ENCODE results near the gene TAS2R60. TPM values are rescaled to one million over a fixed set of nuclear protein-coding genes. Genes with fewer than 3 reads are reported as not detected.

The TAS2R60 gene
- total RNA-seq, 1 donor: not detected

DNA sequence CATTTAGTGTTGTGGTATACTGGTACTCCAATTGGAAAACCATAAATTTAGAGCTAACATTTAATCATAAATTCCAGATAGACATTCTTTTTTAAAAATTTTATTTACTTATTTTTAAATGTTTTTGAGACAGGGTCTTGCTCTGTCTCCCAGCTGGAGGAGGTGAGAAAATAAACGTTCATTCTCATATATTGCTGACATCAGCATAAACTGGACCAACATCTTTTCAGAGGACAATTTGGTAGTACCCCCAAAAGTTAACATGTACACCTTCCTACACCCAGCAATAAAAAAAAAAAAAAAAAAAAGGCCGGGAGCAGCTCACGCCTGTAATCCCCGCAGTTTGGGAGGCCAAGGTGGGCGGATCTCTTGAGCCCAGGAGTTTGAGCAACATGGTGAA, 5.2 kb downstream of the TAS2R60 start:
- TF ChIP-seq, protein P1, sequence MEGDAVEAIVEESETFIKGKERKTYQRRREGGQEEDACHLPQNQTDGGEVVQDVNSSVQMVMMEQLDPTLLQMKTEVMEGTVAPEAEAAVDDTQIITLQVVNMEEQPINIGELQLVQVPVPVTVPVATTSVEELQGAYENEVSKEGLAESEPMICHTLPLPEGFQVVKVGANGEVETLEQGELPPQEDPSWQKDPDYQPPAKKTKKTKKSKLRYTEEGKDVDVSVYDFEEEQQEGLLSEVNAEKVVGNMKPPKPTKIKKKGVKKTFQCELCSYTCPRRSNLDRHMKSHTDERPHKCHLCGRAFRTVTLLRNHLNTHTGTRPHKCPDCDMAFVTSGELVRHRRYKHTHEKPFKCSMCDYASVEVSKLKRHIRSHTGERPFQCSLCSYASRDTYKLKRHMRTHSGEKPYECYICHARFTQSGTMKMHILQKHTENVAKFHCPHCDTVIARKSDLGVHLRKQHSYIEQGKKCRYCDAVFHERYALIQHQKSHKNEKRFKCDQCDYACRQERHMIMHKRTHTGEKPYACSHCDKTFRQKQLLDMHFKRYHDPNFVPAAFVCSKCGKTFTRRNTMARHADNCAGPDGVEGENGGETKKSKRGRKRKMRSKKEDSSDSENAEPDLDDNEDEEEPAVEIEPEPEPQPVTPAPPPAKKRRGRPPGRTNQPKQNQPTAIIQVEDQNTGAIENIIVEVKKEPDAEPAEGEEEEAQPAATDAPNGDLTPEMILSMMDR (IDR thresholded peaks at IDR 0.05; ENCODE audit: extremely low read depth, low read depth, low read length): no peak
- Histone ChIP-seq H4K20me1 (ENCODE audit: insufficient read depth, low read length) (no peaks in the 10 kb centered on the region), H3K4me2 (ENCODE audit: insufficient read depth, low read length) (no peak overlapping the region), H3K79me2 (ENCODE audit: insufficient read depth, low read length) (no peaks in the 10 kb centered on the region), H3K27ac (ENCODE audit: low read depth, low read length) (no peak overlapping the region), H3K27me3 (ENCODE audit: insufficient read depth, low read length) (peaks cover 30% of the 10 kb centered on the region), H3K36me3 (ENCODE audit: insufficient read depth, low read length) (no peaks in the 10 kb centered on the region), H3K9me3 (ENCODE audit: low read depth, low read length) (no peaks in the 10 kb centered on the region), H2AFZ (ENCODE audit: low read length) (no peak overlapping the region), H3K4me3 (ENCODE audit: insufficient read depth, low read length) (no peak overlapping the region), H3K4me1 (ENCODE audit: insufficient read depth, low read length) (peaks cover 4% of the 10 kb centered on the region)
- DNase-seq (ENCODE audit: insufficient read length, low spot score, missing footprints): no peak

DNA sequence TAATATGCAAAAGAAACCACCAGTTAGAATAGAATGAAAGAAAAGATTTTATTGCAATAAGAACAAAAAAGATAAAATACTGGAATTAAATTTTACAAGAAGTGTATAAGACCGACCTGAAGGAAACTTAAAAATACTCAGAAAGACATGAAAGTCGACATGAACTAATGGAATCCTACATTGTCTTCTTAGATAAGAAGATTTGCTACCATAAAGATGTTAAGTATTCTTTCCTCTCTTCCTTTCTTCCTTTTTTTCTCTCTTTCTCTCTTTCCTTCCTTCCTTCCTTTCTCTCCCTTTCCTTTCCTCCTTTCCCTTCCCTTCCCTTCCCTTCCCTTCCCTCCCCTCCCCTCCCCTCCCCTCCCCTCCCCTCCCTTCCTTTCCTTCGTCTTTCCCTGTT, 6.5 kb downstream of the TAS2R60 start:
- no peaks in the 10 kb centered on the region for H4K20me1 ChIP-seq (ENCODE audit: insufficient read depth, low read length)
- H3K27ac ChIP-seq (ENCODE audit: low read depth, low read length): no peak overlapping the region
- no peak for DNase-seq (ENCODE audit: insufficient read length, low spot score, missing footprints)
- H3K27me3 ChIP-seq (ENCODE audit: insufficient read depth, low read length): peaks cover 23% of the 10 kb centered on the region
- H3K36me3 ChIP-seq (ENCODE audit: insufficient read depth, low read length): no peaks in the 10 kb centered on the region
- no peak overlapping the region for H2AFZ ChIP-seq (ENCODE audit: low read length)
- H3K9me3 ChIP-seq (ENCODE audit: low read depth, low read length): no peaks in the 10 kb centered on the region
- H3K4me1 ChIP-seq (ENCODE audit: insufficient read depth, low read length): peaks cover 4% of the 10 kb centered on the region
- H3K79me2 ChIP-seq (ENCODE audit: insufficient read depth, low read length): no peaks in the 10 kb centered on the region
- no peak overlapping the region for H3K4me2 ChIP-seq (ENCODE audit: insufficient read depth, low read length)
- no peak overlapping the region for H3K4me3 ChIP-seq (ENCODE audit: insufficient read depth, low read length)
- TF ChIP-seq, protein P1 (IDR thresholded peaks at IDR 0.05; ENCODE audit: extremely low read depth, low read depth, low read length): no peak

DNA sequence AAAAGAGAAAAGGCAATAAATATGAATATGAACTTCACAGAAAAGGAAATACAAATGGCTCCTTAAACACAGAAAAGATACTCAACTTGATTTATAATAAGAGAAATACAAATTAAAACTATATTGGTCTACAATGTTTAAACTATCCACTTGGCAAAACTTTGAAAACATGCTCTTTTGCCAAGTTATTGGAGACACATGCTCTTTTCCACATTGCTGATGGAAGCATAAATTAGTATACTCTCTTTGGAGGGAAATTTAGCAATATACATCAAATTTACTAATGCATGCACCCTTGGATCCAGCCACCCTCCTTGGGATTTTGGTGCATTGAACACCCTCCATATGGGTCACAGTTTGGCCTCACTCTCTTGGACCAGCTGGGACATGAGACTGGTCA, 7.9 kb downstream of the TAS2R60 start:
- TF ChIP-seq, protein P1 (IDR thresholded peaks at IDR 0.05; ENCODE audit: extremely low read depth, low read depth, low read length): no peak
- H3K36me3 ChIP-seq (ENCODE audit: insufficient read depth, low read length): no peaks in the 10 kb centered on the region

DNA sequence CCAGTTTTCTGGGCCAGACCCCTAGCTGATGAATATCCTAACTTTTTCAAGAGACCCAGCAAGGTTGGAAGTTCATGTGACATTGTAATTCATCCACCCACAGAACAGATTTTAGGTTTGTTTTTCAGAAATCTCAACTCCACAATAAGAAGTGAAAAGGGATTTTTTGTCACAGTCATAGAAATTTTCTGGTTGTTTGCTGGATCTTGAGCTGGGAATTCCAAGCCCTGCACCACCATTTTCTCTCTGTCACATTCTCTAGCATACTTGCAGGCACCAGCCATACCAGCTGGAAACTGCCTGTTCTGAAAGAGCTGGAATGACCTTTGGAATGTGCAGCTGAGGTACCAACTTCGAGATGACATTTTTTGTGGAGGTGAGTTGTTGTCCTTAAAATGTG, 8.5 kb downstream of the TAS2R60 start:
- Histone ChIP-seq H3K79me2 (ENCODE audit: insufficient read depth, low read length) (no peaks in the 10 kb centered on the region), H2AFZ (ENCODE audit: low read length) (no peak overlapping the region), H3K27ac (ENCODE audit: low read depth, low read length) (no peak overlapping the region), H3K4me2 (ENCODE audit: insufficient read depth, low read length) (no peak overlapping the region), H3K9me3 (ENCODE audit: low read depth, low read length) (no peaks in the 10 kb centered on the region), H3K36me3 (ENCODE audit: insufficient read depth, low read length) (no peaks in the 10 kb centered on the region), H4K20me1 (ENCODE audit: insufficient read depth, low read length) (no peaks in the 10 kb centered on the region), H3K4me1 (ENCODE audit: insufficient read depth, low read length) (peaks cover 11% of the 10 kb centered on the region), H3K27me3 (ENCODE audit: insufficient read depth, low read length) (peaks cover 6% of the 10 kb centered on the region), H3K4me3 (ENCODE audit: insufficient read depth, low read length) (no peak overlapping the region)
- TF ChIP-seq, protein P1 (IDR thresholded peaks at IDR 0.05; ENCODE audit: extremely low read depth, low read depth, low read length): no peak
- no peak for DNase-seq (ENCODE audit: insufficient read length, low spot score, missing footprints)

More for the DNA sequence above, 7.9 kb downstream of the TAS2R60 start:
- Histone ChIP-seq H3K4me2 (ENCODE audit: insufficient read depth, low read length) (no peak overlapping the region), H4K20me1 (ENCODE audit: insufficient read depth, low read length) (no peaks in the 10 kb centered on the region), H3K9me3 (ENCODE audit: low read depth, low read length) (no peaks in the 10 kb centered on the region), H3K79me2 (ENCODE audit: insufficient read depth, low read length) (no peaks in the 10 kb centered on the region), H3K27ac (ENCODE audit: low read depth, low read length) (no peak overlapping the region), H2AFZ (ENCODE audit: low read length) (no peak overlapping the region), H3K4me1 (ENCODE audit: insufficient read depth, low read length) (peaks cover 5% of the 10 kb centered on the region), H3K4me3 (ENCODE audit: insufficient read depth, low read length) (no peak overlapping the region), H3K27me3 (ENCODE audit: insufficient read depth, low read length) (peaks cover 11% of the 10 kb centered on the region)
- DNase-seq (ENCODE audit: insufficient read length, low spot score, missing footprints): no peak
